GM12874 (cell line): ENCODE data around the gene MTCH1.

Experiments
- TF ChIP-seq, protein P1 (sequence below): IDR thresholded peaks from 2 replicates; pipeline ENCODE4 v1.5.1; 2011; ENCODE audit warnings: low read depth, mild to moderate bottlenecking, control low read depth, low read length, moderate library complexity; ENCODE audit not compliant: insufficient read depth

MTCH1 gene

DNA sequence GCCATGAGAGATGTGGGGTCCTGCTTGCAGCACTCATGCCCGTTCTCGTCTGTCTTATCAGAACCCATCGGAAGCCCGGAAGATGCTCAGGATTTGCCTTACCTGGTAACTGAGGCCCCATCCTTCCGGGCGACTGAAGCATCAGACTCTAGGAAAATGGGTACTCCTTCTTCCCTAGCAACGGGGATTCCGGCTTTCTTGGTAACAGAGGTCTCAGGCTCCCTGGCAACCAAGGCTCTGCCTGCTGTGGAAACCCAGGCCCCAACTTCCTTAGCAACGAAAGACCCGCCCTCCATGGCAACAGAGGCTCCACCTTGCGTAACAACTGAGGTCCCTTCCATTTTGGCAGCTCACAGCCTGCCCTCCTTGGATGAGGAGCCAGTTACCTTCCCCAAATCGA is 23.1 kb downstream of the MTCH1 start:
- TF ChIP-seq, protein P1, sequence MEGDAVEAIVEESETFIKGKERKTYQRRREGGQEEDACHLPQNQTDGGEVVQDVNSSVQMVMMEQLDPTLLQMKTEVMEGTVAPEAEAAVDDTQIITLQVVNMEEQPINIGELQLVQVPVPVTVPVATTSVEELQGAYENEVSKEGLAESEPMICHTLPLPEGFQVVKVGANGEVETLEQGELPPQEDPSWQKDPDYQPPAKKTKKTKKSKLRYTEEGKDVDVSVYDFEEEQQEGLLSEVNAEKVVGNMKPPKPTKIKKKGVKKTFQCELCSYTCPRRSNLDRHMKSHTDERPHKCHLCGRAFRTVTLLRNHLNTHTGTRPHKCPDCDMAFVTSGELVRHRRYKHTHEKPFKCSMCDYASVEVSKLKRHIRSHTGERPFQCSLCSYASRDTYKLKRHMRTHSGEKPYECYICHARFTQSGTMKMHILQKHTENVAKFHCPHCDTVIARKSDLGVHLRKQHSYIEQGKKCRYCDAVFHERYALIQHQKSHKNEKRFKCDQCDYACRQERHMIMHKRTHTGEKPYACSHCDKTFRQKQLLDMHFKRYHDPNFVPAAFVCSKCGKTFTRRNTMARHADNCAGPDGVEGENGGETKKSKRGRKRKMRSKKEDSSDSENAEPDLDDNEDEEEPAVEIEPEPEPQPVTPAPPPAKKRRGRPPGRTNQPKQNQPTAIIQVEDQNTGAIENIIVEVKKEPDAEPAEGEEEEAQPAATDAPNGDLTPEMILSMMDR: no peak

DNA sequence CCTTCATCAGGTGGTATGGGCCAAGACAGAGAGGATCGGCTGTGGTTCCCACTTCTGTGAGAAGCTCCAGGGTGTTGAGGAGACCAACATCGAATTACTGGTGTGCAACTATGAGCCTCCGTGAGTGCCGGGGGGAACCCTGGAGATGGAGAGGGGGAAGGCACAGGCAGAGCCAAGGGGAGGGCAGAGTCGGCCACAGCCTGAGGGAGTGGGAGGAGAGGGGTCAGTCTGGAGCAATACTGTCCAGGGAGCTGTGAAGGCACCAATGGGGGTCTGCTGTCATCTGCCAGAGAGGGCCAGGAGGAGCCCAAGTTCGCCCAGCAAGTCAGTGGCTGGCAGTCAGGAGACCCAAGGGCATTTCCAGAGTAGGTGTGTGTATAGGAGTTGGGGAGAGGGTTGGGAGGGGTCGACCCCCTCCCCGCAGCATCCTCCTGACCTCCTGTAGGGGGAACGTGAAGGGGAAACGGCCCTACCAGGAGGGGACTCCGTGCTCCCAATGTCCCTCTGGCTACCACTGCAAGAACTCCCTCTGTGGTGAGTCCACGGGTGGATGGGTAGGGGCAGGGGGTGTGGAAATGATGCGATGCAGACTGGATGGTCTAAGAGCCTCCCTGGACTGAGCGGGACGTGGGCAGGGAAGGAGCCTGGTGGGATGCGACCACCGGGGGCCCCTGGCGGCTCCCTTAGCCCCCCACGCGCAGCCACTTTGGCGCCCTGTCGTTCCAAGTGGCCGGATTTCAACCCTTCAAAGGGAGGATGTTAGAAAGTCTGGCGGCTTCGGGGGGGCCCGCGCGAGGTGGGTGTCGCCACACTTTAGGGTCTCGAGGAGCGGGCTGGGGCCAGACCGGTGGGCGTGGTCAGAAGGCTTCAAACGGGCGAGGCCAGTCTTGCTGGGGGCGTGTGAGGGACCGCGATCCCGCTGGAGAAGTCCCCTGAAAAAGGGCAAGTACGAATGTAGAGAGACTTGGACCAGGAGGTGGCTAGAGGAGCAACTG is 24.3 kb downstream of the MTCH1 start:
- TF ChIP-seq, protein P1: no peak

DNA sequence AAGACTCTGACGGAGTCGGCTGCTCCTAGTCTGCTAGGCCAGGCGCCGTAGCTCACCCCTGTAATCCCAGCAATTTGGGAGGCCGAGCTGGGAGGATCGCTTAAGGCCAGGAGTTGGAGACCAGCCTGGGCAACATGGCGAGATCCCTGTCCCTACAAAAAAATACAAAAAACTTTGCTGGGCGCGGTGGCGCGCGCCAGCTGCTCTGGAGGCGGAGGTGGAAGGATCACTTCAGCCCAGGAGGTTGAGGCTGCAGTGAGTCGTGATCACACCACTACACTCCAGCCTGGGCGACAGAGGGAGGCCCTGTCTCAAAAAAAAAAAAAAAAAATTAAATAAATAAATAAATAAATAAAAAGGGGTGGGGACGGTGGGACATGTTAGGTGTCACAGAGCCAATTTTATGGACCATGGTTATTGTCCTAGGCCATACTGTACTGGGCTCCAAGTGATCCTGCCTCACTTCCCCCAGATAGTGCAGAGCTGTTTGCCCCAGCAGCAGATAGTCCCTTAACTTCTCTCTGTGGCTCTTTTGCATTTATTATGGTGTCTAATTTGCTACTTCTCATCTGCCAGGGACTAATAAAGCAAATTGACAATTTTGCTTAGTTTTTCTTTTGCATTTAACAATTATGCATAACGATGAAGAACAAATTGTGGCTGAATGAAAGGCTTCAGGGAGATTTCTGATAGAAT is 26.3 kb downstream of the MTCH1 start:
- TF ChIP-seq, protein P1: no peak

DNA sequence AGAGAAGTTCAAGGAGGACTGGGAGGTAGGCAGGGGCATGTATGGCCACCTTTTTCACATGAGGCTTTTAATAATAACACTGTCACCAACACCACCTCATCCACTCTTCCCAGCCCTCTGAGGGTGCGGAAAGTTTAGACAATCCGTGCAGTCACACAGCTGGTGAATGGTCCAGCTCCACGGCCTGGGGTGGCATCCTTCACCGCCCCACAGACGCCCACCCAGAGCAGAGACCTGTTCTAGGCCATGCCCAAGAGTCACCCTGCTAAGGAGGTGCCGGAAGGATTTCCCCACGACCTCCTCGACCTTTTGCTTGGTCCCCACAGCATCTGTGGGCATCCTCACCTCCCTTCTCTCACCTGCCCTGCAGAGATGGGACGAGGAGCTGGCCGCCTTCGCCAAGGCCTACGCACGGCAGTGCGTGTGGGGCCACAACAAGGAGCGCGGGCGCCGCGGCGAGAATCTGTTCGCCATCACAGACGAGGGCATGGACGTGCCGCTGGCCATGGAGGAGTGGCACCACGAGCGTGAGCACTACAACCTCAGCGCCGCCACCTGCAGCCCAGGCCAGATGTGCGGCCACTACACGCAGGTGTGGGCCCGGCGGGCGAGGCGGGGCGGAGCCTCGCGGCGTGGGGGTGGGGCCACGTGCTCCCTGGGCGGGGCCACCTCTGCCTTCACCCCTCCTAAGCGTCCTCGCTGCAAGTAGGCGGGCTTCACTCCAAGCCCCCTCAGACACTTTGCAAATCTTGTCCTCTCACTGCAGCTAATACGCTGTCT is 27.0 kb downstream of the MTCH1 start:
- TF ChIP-seq, protein P1: no peak

DNA sequence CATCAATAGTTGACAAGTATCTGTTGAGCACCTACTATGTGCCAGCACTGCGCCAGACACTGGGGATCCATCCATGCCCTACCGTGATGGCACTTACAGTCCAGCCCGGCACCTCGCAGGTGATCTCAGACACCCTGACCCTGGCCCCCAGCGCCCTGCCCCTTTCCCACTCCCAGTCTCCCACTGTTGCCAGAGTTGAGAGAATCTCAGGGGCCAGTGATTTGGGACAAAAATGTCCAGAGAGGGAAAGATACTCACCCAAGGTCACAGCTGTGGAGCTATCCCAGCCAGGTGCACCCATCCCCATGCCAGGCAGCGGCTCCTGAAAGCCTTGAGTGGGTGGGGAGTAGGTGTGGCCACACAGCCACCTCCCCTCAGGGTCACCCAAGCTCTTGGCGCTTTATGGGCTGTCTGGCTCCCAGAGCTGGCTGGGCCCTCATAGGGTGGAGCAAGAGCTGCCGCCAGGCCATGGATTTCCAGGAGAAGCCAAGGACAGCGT is 28.2 kb downstream of the MTCH1 start:
- TF ChIP-seq, protein P1: no peak

DNA sequence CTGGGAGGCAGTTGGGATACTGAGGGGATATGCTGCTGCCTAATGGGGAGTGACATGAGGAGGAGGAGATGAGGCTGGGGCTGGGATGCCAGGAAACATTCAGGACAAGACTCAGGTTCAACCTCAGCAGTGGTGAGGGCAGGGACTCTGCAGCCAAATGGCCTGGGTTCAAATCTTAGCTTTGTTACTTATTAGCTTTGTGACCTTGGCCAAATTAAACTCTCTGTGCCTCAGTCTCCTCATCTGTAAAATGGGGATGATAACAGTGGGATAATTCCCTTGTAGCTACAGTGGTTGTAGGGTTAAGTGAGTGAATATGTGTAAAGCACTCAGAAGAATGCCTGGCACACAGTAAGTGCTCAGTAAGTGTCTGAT is 29.6 kb downstream of the MTCH1 start:
- TF ChIP-seq, protein P1: no peak
